Measurements from ENCODE around the gene SERPINA10. TPM values are rescaled to one million over a fixed set of nuclear protein-coding genes. Genes with fewer than 3 reads are reported as not detected.

SERPINA10 gene, protein sequence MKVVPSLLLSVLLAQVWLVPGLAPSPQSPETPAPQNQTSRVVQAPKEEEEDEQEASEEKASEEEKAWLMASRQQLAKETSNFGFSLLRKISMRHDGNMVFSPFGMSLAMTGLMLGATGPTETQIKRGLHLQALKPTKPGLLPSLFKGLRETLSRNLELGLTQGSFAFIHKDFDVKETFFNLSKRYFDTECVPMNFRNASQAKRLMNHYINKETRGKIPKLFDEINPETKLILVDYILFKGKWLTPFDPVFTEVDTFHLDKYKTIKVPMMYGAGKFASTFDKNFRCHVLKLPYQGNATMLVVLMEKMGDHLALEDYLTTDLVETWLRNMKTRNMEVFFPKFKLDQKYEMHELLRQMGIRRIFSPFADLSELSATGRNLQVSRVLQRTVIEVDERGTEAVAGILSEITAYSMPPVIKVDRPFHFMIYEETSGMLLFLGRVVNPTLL
- under 1 TPM in 6 of 12 donors, not detected in 6; 0.03 to 0.43 (median 0.04) TPM for polyA plus RNA-seq (ENCODE audit: insufficient read length in 12 of 12)
- long read RNA-seq, donor 1 = 0 reads
- long read RNA-seq, donor 2 = 0 reads
- long read RNA-seq, donor 3 = 0 reads
- long read RNA-seq, donor 4 = 0 reads
- long read RNA-seq, donor 5 = 0 reads
- long read RNA-seq, donor 6 = 0 reads
- long read RNA-seq, donor 7 = 0 reads
- long read RNA-seq, donor 8 = 0 reads
- long read RNA-seq, donor 9 = 0 reads
- long read RNA-seq, donor 10 = 0 reads
- long read RNA-seq, donor 11 = 0 reads

DNA sequence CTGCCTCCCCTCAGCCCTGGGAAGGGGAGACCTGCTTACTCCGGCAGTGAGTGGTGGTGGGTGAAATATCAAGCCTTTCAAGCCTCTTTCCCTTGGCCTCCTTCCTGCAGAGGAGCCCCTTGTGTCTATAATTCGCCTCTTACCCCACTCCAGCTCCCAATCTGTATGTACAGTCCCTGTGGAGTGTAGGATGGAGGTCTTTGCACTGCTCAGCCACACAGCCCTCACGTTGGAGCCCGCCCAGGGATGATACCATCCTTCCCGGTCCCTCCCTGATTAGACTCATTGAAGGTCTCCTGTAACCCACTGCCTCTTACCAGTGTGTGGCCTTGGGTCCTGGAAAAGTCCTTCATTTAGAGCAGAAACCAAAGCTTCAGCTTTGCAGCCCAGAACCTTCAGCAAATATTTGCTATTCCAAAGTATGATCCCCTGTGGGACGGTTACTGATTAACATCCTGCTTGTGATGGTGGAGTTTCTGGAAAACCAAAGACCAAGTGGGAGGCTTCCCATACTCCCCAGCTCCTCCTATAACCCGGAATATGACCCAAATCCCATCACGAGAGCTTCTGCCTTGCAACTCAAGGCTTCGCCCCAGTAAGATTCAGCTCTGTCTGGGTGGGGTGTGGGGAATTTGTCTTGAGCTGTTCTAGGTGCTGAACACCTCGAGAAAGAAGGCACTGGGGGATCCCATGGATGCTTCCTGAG lies at the start of gene SERPINA10:
TSS of gene SERPINA10 (minus strand) at position 397 of the 706 bp plus-strand sequence. CDS start 2,675 bp downstream, outside the sequence.
- DNase-seq = no peak

DNA sequence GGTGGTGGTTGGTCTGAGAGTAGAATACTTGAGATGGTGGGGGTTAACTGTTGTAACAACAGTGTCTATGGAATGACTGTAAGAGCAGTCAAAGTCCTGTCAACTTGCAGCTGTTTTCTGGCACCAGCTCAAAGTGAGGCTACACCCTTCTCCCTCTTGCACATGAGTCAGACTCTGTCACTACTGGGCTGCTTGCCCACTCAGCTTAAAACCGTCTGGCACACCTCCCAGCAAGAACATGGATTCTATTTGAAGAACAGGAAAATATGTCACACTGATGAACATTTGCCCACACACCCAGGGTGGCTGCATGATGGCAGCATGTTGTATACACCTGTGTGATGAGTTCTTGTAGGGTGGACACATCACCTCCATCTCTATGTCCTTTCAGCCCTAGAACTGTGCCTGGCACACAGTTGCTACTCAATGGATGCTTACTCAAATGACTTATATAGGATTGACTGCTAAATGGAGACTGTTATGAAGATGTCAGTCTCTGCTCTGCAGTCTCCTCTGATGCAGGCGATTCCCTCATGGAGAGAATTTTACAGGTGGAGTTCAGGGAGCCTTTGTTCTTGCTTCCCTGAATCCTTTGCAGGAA lies 49.4 kb upstream of the SERPINA10 start:
- DNase-seq = peak; percentile 90

DNA sequence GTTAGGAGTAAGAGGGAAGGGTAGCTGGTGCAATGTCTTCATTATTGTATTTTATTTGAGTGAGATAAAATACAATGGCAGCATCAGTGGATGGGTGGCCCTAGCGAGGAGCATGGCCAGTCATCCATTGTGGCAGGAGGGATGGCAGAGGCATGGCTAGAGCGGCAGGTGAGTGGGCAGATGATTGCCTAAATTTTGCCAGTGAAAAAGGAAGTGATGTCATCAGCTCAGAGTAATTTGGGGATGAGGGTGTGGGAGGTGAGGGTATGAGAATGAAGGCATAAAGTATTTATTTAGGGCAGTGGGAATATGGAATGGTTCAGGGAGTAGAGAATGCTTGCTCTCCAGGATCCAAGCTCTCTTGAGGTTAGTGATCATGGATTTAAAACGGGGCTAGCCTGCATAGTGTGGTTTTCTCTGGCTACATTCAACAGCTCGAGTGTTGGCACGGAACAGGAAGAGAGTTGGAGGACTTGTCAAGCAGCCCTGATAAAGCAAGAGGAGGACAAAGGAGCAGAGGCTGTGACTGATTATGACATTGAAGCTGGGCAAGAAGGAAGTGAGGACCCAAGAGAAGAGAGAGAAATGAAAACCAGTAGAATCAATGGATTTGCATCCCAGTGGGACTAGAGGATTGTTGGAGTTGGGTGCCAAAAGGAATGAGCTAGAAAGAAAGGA lies 48.7 kb upstream of the SERPINA10 start:
- no peak for DNase-seq

DNA sequence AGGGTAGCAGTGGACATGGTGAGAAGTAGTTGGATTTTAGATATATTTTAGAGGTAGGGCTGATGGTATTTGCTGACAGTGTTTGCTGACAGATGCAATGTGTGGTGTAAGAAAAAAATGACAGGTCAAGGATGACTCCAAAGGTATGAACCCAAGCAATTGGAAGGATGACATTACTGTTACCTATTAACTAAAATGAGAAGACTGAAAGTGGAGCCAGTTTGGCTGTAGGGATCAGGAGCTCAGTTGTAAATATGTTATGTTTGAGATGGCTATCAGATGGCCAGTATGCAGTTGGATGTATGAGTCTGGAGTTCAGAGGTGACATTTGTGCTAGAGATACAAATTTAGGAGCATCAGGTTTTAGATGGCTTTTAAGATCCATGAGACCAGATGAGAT lies 47.5 kb upstream of the SERPINA10 start:
- DNase-seq = no peak

GRCh38 chr14:94338023-94338422 lies 45.0 kb upstream of the SERPINA10 start:
- DNase-seq = no peak

DNA sequence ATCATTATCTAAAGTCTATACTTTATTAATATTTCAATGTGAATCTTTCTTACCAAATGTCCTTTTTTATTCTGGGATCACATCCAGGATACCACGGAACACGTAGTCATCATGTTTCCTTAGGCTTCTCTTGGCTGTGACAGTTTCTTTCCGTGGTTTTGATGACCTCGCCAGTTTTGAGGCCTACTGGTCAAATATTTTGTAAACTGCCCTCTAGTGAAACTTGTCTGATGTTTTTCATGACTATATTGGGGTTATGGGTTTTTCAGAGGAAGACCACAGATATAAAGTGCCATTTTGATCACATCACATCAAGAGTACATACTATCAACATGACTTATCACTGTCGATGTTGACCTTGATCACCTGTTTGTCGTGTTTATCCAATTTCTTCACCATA lies 44.2 kb upstream of the SERPINA10 start:
- DNase-seq = no peak

DNA sequence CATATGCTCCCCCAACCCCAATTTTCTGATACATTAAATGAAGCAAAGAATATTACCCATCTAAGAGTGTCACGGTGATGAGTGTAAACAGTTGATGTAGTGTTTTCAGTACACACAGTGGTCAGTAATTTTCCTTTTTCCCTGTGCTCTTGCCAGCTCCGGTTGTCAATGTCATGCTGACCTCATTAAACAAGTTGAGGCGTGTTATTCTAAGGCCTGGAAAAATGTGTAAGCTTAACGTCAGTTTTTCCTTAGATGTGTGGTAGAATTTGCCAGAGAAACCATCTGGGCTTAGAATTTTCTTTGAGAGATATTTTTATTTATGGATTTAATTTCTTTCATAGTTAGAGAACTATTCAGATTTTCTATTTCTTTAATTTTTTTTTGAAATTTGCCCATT lies 41.8 kb upstream of the SERPINA10 start:
- DNase-seq = no peak

- DNase-seq = no peak
Measured at GRCh38 chr14:94332587-94332986, 39.5 kb upstream of the SERPINA10 start.

DNA sequence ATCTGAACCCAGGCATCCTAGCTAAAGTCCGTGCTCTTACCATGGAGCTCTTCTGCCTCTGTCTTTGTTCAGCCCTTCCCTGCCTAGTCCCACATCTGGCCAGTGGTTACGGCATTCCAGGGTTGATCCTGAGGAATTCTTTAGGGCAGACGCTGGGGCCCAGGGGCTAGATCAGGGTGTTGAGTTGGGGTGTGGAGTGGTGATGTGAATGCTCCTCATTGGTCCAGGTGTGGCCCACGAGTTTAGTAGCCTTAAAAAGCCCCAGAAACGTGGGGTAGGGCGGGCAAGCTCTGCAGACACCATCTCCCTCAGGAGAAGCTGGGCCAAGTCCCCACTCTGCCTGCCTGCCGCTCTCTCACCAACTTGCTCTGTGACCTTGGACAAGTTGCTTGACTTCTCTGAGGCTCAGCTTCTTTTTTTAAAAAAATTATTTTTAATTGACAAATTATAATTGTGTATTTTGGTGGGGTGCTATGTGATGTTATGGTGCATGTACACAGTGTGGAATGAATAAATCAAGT lies 39.1 kb upstream of the SERPINA10 start:
- DNase-seq = no peak

GRCh38 chr14:94331462-94331861 lies 38.4 kb upstream of the SERPINA10 start:
- no peak for DNase-seq

DNA sequence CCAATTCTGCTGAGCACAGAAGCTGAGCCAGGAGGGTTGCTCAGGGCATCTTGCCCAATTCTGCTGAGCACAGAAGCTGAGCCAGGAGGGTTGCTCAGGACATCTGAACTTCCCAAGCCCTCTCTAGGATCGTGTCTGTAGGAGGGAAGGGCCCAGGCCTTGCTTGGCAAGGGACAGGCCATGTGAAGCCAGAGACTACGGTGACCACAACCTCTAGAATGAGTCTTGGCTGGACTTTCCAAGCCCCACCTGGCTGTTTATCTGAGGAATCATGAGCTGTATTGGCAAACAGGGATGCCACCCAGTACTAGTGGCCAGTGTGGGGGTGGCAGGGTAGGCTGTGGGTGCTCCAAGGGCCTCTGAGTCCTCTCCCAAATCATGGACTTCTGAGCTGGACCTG lies 37.8 kb upstream of the SERPINA10 start:
- no peak for DNase-seq

DNA sequence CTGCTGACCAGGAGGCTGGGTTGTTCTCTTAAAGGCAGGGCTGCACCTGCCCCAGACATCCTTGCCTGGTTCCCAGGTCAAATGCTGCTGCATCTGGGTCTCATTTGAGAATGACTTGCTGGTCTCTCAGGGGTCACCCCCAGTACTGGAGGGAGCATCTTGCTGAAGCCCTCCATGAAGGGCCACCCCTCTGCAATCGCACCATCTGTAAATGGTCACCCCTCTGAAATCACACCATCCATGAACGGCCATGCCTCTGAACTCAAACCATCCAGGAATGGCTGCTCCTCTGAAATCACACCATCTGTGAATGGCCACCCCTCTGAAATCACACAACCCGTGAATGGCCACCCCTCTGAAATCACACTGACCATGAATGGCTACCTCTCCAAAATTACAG lies 37.4 kb upstream of the SERPINA10 start:
- DNase-seq = no peak

GRCh38 chr14:94329857-94330256 lies 36.8 kb upstream of the SERPINA10 start:
- no peak for DNase-seq

- DNase-seq = no peak
Measured at GRCh38 chr14:94328196-94328595, 35.1 kb upstream of the SERPINA10 start.

GRCh38 chr14:94322648-94323570 lies 29.8 kb upstream of the SERPINA10 start, which contains the start of gene SERPINA6:
TSS of gene SERPINA6 (minus strand) at chr14:94323336. CDS start at chr14:94314648, 8,688 bp downstream.
- DNase-seq = no peak

DNA sequence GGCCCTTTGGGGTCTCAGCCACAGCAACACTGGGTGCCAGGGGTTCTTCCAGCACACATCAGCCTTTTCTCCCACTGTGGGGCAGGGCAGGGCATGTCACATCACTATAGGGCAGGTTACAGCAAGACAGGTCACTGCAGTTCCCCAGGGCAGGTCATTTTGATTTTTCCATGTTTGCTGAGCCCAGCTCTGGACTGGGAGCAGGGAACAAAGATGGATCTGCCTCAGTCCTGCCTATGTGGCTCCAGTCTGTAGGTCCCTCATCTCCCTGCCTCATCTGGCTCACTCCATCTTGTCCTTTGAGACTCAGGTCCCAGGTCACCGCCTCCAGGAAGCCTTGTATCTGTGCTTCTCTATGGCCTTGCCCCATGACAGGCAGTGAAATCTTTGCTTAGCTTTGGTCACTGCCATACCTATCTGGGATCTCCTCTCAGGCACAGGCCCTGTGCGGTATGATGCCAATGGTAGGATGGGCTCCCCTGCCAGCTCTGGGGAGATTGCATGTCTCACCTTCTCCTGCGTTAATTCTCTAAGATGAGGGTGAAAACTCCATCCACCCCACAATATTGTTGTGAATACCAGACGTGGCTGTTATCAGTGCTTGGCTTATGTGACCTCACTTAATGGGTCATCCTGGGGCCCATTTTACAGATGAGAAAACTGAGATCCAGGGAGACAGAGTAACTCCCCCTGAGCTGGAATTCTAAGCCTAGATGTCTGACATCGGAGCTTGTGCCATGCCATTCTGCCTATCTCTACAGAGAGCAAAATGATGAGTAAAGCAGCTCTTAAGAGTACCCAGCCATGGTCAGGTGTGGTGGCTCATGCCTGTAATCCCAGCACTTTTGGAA lies 28.6 kb upstream of the SERPINA10 start:
- no peak for DNase-seq

- DNase-seq = no peak
Measured at GRCh38 chr14:94320243-94320642, 27.2 kb upstream of the SERPINA10 start.

- no peak for DNase-seq
Measured at GRCh38 chr14:94317259-94317658, 24.2 kb upstream of the SERPINA10 start.

- no peak for DNase-seq
Measured at GRCh38 chr14:94316692-94317091, 23.6 kb upstream of the SERPINA10 start.
